CD4-positive, alpha-beta memory T cell (primary cell): ENCODE results near the gene SLC16A5. TPM values are rescaled to one million over a fixed set of nuclear protein-coding genes. Genes with fewer than 3 reads are reported as not detected.
"Not testable (repeated sequence)": the region's sequence is repeated elsewhere in the genome, so short reads cannot be mapped to it uniquely, and the experiment has no call there.

ENCODE experiments used
- CTCF ChIA-PET: fragments of 350-600 bp; sonication (Branson Sonifier 250); formaldehyde crosslinking; loops from one replicate; lab custom pipeline; 2021; ENCODE audit warnings: inconsistent platforms; ENCODE audit not compliant: partially characterized antibody; lab: Charles Lee
- POLR2A ChIA-PET: fragments of 350-600 bp; sonication (Branson Sonifier 250); formaldehyde crosslinking; loops from one replicate; lab custom pipeline; 2021; ENCODE audit not compliant: partially characterized antibody; lab: Charles Lee
- DNase-seq, 5 donors: peaks; one replicate each; pipeline versions ENCODE4 v3.0.0 to v3.0.0-alpha.2; 2020 to 2022; ENCODE audit warnings: mixed read lengths in 1 of 5
- H3K27ac ChIP-seq: one replicate; pipeline ENCODE4 v1.7.0; 2013; ENCODE audit warnings: low read depth, low read length
- H3K27me3 ChIP-seq: 2 replicates; pipeline ENCODE4 v1.7.0; 2013; ENCODE audit warnings: mild to moderate bottlenecking, low read length, moderate library complexity; ENCODE audit not compliant: insufficient read depth
- H3K36me3 ChIP-seq: 2 replicates; pipeline ENCODE4 v1.7.0; 2013; ENCODE audit warnings: mild to moderate bottlenecking, low read length, moderate library complexity; ENCODE audit not compliant: insufficient read depth
- H3K4me1 ChIP-seq: 2 replicates; pipeline ENCODE4 v1.7.0; 2013; ENCODE audit warnings: mild to moderate bottlenecking, low read length, moderate library complexity; ENCODE audit not compliant: insufficient read depth
- H3K4me3 ChIP-seq, 2 donors: one replicate each; pipeline ENCODE4 v1.7.0; 2013; ENCODE audit warnings: low read length in 2 of 2, mild to moderate bottlenecking in 1 of 2
- H3K9me3 ChIP-seq, 2 donors: one replicate each; pipeline ENCODE4 v1.7.0; 2013; ENCODE audit warnings: low read length in 2 of 2, control low read depth in 1 of 2; ENCODE audit not compliant: control insufficient read depth in 1 of 2
- H3K27ac Mint-ChIP-seq, 7 donors: one replicate each; pipeline ENCODE4 v1.8.0; 2020 to 2021; ENCODE audit warnings: mixed read lengths in 7 of 7, mild to moderate bottlenecking in 6 of 7, inconsistent platforms in 3 of 7, moderate library complexity in 3 of 7
- H3K27me3 Mint-ChIP-seq, 2 donors: one replicate each; pipeline ENCODE4 v1.8.0; 2020 to 2021; ENCODE audit warnings: mixed read lengths in 2 of 2
- H3K36me3 Mint-ChIP-seq, 2 donors: one replicate each; pipeline ENCODE4 v1.8.0; 2020 to 2021; ENCODE audit warnings: mixed read lengths in 2 of 2, inconsistent platforms in 1 of 2, mild to moderate bottlenecking in 1 of 2
- H3K4me1 Mint-ChIP-seq, 4 donors: one replicate each; pipeline ENCODE4 v1.8.0; 2020 to 2021; ENCODE audit warnings: mixed read lengths in 4 of 4, mild to moderate bottlenecking in 1 of 4
- H3K4me3 Mint-ChIP-seq, 8 donors: one replicate each; pipeline ENCODE4 v1.8.0; 2020 to 2021; ENCODE audit warnings: mixed read lengths in 8 of 8, mild to moderate bottlenecking in 7 of 8, moderate library complexity in 6 of 8, inconsistent platforms in 3 of 8
- H3K9me3 Mint-ChIP-seq, 8 donors: one replicate each; pipeline ENCODE4 v1.8.0; 2020 to 2021; ENCODE audit warnings: mixed read lengths in 8 of 8, mild to moderate bottlenecking in 5 of 8, inconsistent platforms in 3 of 8, moderate library complexity in 1 of 8
- intact Hi-C: fragments of 100-400 bp; cut with micrococcal nuclease; formaldehyde crosslinking; loops from one replicate; pipeline ENCODE4 v1.15.1; 2023
- polyA plus RNA-seq, 2 donors: library from polyadenylated mRNA; unstranded; fragments of 300-500 nt; fragmentation: Illumina TruSeq; gene quantifications; one replicate each; pipeline ENCODE4 v1.2.3, GENCODE V29; 2021
- total RNA-seq, 2 experiments: library from RNA; stranded (reverse); gene quantifications; one replicate each; pipeline ENCODE4 v1.2.3, GENCODE V29; 2021

The SLC16A5 gene
- total and polyA plus RNA-seq, 4 experiments from 2014 or later = 2.9 to 13.9 (median 8.1) TPM

DNA sequence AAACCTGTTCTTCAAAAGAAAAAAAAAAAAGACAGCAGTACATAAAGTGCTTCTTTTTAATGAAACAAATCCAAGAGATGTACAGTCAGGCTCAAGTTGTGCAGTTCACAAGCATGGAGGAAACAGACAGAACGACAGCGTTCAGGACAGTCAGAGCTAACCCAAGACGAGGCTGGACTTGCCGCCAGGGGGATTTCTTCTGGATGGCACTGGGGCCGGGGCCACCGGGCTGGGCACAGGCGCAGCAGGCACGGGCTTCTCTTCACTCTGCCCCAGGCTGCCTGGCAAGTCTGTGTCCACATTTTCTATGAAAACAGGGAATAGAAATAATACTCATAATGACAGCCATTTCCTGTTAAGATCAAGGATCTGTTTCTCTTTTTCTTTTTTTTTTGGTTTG, 48.2 kb downstream of the SLC16A5 start:
- ChIA-PET POLR2A (interaction anchor here (1.5 kb wide), 1 partner anchor 22 kb away, joined by 3 read pairs; no protein-coding TSS in a partner anchor), CTCF (interaction anchor here (0.6 kb wide), 1 partner anchor 65 kb away, joined by 3 read pairs; no protein-coding TSS in a partner anchor)
- Mint-ChIP-seq H3K4me3 (peak overlapping the region in 1 of 8 donors; percentile 43), H3K9me3 (no peaks in the 10 kb centered on the region), H3K27me3 (no peaks in the 10 kb centered on the region), H3K4me1 (peaks cover 8 to 22% (median 11%) of the 10 kb centered on the region in 4 donors), H3K36me3 (peaks cover 3 to 15% of the 10 kb centered on the region in 2 donors), H3K27ac (peak overlapping the region in 3 of 7 donors; percentile 11 to 72 (median 35))
- DNase-seq = no peak
- Histone ChIP-seq H3K9me3 (no peaks in the 10 kb centered on the region), H3K27ac (no peak overlapping the region), H3K4me1 (peaks cover 13% of the 10 kb centered on the region), H3K4me3 (no peak overlapping the region), H3K36me3 (no peaks in the 10 kb centered on the region), H3K27me3 (no peaks in the 10 kb centered on the region)
- intact Hi-C loops = no loop called here

DNA sequence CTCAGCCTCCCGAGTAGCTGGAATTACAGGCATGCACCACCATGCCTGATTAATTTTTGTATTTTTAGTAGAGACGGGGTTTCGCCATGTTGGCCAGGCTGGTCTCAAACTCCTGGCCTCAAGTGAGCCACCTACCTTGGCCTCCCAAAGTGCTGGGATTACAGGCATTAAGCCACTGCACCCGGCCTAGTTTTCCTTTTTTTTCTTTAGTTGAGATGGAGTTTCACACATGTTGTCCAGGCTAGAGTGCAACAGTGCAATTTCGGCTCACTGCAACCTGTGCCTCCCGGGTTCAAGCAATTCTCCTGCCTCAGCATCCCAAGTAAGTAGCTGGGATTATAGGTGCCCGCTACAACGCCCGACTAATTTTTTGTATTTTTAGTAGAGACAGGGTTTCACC, 50.0 kb downstream of the SLC16A5 start:
- H3K27me3 Mint-ChIP-seq, H3K9me3 ChIP-seq, H3K27me3 ChIP-seq, H3K4me3 ChIP-seq, H3K9me3 Mint-ChIP-seq, H3K36me3 ChIP-seq, H3K4me3 Mint-ChIP-seq, H3K27ac ChIP-seq, DNase-seq, intact Hi-C loops: not testable (repeated sequence)
- peaks cover 21% of the 10 kb centered on the region for H3K4me1 ChIP-seq
- CTCF ChIA-PET = interaction anchor here (1.0 to 3.3 kb wide), 3 partner anchors 23 to 176 kb away, joined by 3 to 20 read pairs (median 4); no protein-coding TSS in a partner anchor
- peaks cover 3 to 22% of the 10 kb centered on the region in 2 donors for H3K36me3 Mint-ChIP-seq
- H3K27ac Mint-ChIP-seq = peak overlapping the region in 3 of 7 donors; percentile 29 to 42 (median 31)
- POLR2A ChIA-PET = interaction anchor here (1.2 kb wide), 1 partner anchor 28 kb away, joined by 4 read pairs; the partner anchor contains the start of gene ARMC7
- peaks cover 8 to 25% (median 12%) of the 10 kb centered on the region in 4 donors for H3K4me1 Mint-ChIP-seq

DNA sequence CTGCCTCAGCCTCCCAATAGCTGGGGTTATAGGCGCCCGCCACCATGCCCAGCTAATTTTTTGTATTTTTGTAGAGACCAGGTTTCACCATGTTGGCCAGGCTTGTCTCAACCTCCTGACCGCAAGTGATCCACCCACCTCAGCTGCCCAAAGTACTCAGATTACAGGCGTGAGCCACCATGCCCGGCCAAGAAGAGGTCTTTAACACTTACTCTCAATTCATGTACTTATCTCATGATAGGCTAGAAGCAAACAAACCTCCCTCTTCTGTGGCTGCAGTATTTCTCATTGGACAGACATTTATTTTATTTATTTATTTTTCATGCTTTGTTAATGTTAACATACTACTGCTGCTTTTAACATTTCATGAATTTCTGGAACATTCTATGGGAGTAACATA, 50.8 kb downstream of the SLC16A5 start:
- Mint-ChIP-seq H3K4me1 (peaks cover 8 to 25% (median 12%) of the 10 kb centered on the region in 4 donors), H3K27me3 (no peaks in the 10 kb centered on the region), H3K27ac (peak overlapping the region in 3 of 7 donors; percentile 12 to 32 (median 25)), H3K9me3 (no peaks in the 10 kb centered on the region), H3K4me3 (no peak overlapping the region), H3K36me3 (peaks cover 3 to 22% of the 10 kb centered on the region in 2 donors)
- ChIA-PET CTCF (interaction anchor here (0.7 to 3.3 kb wide), 2 partner anchors 8 to 24 kb away, joined by 3 to 20 read pairs; no protein-coding TSS in a partner anchor), POLR2A (interaction anchor here (1.3 kb wide), 1 partner anchor 25 kb away, joined by 6 read pairs; no protein-coding TSS in a partner anchor)
- Histone ChIP-seq H3K27ac (no peak overlapping the region), H3K27me3 (no peaks in the 10 kb centered on the region), H3K36me3 (no peaks in the 10 kb centered on the region), H3K9me3 (no peaks in the 10 kb centered on the region), H3K4me3 (no peak overlapping the region), H3K4me1 (peaks cover 16% of the 10 kb centered on the region)
- intact Hi-C loops = no loop called here
- DNase-seq = no peak

DNA sequence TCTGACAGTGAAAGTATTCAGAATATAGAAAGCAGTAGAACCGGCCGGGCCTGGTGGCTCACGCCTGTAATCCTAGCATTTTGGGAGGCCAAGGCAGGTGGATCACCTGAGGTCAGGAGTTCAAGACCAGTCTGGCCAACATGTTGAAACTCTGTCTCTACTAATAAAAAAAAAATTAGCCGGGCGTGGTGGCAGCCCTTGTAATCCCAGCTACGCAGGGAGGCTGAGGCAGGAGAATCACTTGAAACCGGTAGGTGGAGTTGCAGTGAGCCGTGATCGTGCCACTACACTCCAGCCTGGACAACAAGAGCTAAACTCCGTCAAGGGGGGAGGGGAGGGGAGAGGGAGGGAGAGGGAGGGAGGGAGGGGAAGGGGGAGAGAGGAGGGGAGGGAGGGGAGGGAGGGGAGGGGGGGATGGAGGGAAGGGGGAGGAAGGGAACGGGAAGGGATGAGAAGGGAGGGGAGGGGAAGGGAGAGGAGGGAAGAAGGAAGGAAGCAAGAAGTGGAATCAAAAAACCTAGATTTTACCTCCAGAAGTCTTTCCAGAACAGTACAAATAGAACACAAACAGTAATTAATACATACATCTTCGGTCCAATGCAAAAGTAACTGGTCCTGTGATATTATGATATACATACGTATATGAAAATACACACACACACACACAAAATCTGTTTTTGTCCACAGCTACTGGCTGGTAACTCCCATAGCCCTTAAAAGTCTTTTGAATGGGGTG, 54.6 kb downstream of the SLC16A5 start:
- H3K36me3 Mint-ChIP-seq = peaks cover 18 to 40% of the 10 kb centered on the region in 2 donors
- Histone ChIP-seq H3K9me3 (no peaks in the 10 kb centered on the region), H3K36me3 (peaks cover 27% of the 10 kb centered on the region), H3K27me3 (no peaks in the 10 kb centered on the region), H3K27ac (no peak overlapping the region), H3K4me1 (peaks cover 16% of the 10 kb centered on the region), H3K4me3 (no peak overlapping the region)
- peak overlapping the region in 1 of 7 donors; percentile 22 for H3K27ac Mint-ChIP-seq
- H3K9me3 Mint-ChIP-seq = no peaks in the 10 kb centered on the region
- H3K4me1 Mint-ChIP-seq = peaks cover 8 to 25% (median 15%) of the 10 kb centered on the region in 4 donors
- H3K27me3 Mint-ChIP-seq = no peaks in the 10 kb centered on the region
- intact Hi-C loops = no loop called here
- DNase-seq = no peak
- H3K4me3 Mint-ChIP-seq = no peak overlapping the region
- POLR2A ChIA-PET = interaction anchor here (1.4 to 2.9 kb wide), 2 partner anchors 12 to 18 kb away, joined by 5 to 12 read pairs; partner anchors contain the start of gene JPT1
- CTCF ChIA-PET = interaction anchor here (2.0 kb wide), 1 partner anchor 59 kb away, joined by 6 read pairs; no protein-coding TSS in a partner anchor

- CTCF ChIA-PET = interaction anchor here (0.7 to 2.7 kb wide), 7 partner anchors 14 to 126 kb away, joined by 3 to 15 read pairs (median 3); partner anchors contain the start of genes MIF4GD and NT5C
- peaks cover 15 to 26% (median 21%) of the 10 kb centered on the region in 4 donors for H3K4me1 Mint-ChIP-seq
- H3K4me1 ChIP-seq = peaks cover 16% of the 10 kb centered on the region
- H3K27ac Mint-ChIP-seq = peak overlapping the region in 3 of 7 donors; percentile 42 to 70 (median 57)
- H3K9me3 ChIP-seq = no peaks in the 10 kb centered on the region
- no peak overlapping the region for H3K27ac ChIP-seq
- peaks cover 25 to 57% of the 10 kb centered on the region in 2 donors for H3K36me3 Mint-ChIP-seq
- H3K4me3 Mint-ChIP-seq = no peak overlapping the region
- H3K4me3 ChIP-seq = no peak overlapping the region
- H3K27me3 Mint-ChIP-seq = no peaks in the 10 kb centered on the region
- intact Hi-C loops = no loop called here
- peaks cover 27% of the 10 kb centered on the region for H3K36me3 ChIP-seq
- no peaks in the 10 kb centered on the region for H3K9me3 Mint-ChIP-seq
- no peaks in the 10 kb centered on the region for H3K27me3 ChIP-seq
- no peak for DNase-seq
- POLR2A ChIA-PET = interaction anchor here (0.5 to 2.2 kb wide), 5 partner anchors 10 to 622 kb away, joined by 3 to 8 read pairs (median 3); partner anchors contain the start of genes JPT1 and NT5C
Observed at GRCh38 chr17:75144816-75145512, 57.2 kb downstream of the SLC16A5 start.

DNA sequence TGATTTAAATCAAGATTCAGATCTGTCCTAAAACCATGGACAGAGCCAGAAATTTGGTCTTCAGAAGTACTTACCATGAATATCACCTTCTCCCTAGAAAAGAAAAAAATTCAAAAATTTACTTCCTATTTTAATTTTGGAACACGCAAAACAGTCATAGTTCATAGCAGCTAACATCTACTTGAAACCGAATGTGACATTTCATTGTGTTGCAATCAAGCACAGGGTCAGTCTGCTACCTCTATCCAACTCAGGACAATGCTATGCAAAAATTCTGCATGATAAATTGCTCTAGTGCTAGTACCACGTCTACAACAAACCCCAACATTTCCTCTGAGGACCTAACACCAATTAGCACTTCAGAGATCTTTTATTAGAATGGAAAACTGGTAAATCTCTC, 58.8 kb downstream of the SLC16A5 start:
- peaks cover 8 to 12% (median 9%) of the 10 kb centered on the region in 4 donors for H3K4me1 Mint-ChIP-seq
- H3K4me3 ChIP-seq = no peak overlapping the region
- peaks cover 22 to 50% of the 10 kb centered on the region in 2 donors for H3K36me3 Mint-ChIP-seq
- H3K4me1 ChIP-seq = peaks cover 2% of the 10 kb centered on the region
- no peak overlapping the region for H3K4me3 Mint-ChIP-seq
- ChIA-PET CTCF (interaction anchor here (2.7 kb wide), 1 partner anchor 33 kb away, joined by 15 read pairs; no protein-coding TSS in a partner anchor), POLR2A (no interaction called here)
- H3K9me3 ChIP-seq = no peaks in the 10 kb centered on the region
- H3K27me3 Mint-ChIP-seq = no peaks in the 10 kb centered on the region
- no peak for DNase-seq
- no peaks in the 10 kb centered on the region for H3K9me3 Mint-ChIP-seq
- H3K36me3 ChIP-seq = peaks cover 27% of the 10 kb centered on the region
- H3K27ac ChIP-seq = no peak overlapping the region
- H3K27ac Mint-ChIP-seq = peak overlapping the region in 4 of 7 donors; percentile 60 to 92 (median 67)
- no peaks in the 10 kb centered on the region for H3K27me3 ChIP-seq
- intact Hi-C loops = no loop called here
